ENCODE results near the gene OR2D2. TPM values are rescaled to one million over a fixed set of nuclear protein-coding genes. Genes with fewer than 3 reads are reported as not detected.
"Not testable (repeated sequence)": the region's sequence is repeated elsewhere in the genome, so short reads cannot be mapped to it uniquely, and the experiment has no call there.

Gene OR2D2
- total and polyA plus RNA-seq, 2 experiments from 2014 or later, result 0.24 TPM

DNA sequence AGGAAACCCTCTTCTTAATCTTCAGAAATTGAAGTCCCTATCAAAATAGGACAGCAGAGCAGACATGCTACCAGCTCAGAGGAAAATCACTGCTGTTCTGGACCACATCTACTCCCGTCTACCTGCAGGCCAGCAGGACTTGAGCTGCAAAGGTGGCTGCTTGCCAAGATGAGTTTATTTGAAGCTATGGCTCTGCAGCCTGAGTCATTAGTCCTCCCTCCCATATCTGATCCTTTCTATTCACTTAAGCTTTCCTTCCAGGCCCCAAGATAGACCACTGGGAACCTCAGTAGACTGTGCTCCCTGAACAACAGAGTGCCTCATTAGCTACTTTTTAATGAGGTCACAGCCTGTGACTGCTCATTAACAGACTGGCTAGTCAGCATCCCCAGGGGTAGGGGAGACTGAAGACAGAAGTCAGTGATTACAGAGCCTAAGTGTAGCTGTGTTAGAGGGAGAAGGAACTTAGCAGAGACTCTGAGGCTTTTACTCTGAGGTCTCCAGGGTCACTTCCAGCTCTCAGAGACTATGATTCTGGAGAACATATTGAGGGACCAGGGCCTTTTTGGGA, 36.2 kb downstream of the OR2D2 start (continued):
- TF ChIP-seq, protein P1, sequence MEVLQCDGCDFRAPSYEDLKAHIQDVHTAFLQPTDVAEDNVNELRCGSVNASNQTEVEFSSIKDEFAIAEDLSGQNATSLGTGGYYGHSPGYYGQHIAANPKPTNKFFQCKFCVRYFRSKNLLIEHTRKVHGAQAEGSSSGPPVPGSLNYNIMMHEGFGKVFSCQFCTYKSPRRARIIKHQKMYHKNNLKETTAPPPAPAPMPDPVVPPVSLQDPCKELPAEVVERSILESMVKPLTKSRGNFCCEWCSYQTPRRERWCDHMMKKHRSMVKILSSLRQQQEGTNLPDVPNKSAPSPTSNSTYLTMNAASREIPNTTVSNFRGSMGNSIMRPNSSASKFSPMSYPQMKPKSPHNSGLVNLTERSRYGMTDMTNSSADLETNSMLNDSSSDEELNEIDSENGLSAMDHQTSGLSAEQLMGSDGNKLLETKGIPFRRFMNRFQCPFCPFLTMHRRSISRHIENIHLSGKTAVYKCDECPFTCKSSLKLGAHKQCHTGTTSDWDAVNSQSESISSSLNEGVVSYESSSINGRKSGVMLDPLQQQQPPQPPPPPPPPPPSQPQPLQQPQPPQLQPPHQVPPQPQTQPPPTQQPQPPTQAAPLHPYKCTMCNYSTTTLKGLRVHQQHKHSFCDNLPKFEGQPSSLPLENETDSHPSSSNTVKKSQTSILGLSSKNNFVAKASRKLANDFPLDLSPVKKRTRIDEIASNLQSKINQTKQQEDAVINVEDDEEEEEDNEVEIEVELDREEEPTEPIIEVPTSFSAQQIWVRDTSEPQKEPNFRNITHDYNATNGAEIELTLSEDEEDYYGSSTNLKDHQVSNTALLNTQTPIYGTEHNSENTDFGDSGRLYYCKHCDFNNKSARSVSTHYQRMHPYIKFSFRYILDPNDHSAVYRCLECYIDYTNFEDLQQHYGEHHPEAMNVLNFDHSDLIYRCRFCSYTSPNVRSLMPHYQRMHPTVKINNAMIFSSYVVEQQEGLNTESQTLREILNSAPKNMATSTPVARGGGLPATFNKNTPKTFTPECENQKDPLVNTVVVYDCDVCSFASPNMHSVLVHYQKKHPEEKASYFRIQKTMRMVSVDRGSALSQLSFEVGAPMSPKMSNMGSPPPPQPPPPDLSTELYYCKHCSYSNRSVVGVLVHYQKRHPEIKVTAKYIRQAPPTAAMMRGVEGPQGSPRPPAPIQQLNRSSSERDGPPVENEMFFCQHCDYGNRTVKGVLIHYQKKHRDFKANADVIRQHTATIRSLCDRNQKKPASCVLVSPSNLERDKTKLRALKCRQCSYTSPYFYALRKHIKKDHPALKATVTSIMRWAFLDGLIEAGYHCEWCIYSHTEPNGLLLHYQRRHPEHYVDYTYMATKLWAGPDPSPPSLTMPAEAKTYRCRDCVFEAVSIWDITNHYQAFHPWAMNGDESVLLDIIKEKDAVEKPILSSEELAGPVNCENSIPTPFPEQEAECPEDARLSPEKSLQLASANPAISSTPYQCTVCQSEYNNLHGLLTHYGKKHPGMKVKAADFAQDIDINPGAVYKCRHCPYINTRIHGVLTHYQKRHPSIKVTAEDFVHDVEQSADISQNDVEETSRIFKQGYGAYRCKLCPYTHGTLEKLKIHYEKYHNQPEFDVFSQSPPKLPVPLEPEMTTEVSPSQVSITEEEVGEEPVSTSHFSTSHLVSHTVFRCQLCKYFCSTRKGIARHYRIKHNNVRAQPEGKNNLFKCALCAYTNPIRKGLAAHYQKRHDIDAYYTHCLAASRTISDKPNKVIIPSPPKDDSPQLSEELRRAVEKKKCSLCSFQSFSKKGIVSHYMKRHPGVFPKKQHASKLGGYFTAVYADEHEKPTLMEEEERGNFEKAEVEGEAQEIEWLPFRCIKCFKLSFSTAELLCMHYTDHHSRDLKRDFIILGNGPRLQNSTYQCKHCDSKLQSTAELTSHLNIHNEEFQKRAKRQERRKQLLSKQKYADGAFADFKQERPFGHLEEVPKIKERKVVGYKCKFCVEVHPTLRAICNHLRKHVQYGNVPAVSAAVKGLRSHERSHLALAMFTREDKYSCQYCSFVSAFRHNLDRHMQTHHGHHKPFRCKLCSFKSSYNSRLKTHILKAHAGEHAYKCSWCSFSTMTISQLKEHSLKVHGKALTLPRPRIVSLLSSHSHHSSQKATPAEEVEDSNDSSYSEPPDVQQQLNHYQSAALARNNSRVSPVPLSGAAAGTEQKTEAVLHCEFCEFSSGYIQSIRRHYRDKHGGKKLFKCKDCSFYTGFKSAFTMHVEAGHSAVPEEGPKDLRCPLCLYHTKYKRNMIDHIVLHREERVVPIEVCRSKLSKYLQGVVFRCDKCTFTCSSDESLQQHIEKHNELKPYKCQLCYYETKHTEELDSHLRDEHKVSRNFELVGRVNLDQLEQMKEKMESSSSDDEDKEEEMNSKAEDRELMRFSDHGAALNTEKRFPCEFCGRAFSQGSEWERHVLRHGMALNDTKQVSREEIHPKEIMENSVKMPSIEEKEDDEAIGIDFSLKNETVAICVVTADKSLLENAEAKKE (CRISPR knock-in tag; IDR thresholded peaks at IDR 0.05), result no peak
- TF ChIP-seq ZNF331 (CRISPR knock-in tag; IDR thresholded peaks at IDR 0.05; ENCODE audit: low read depth) (no peak), CREB1 (CRISPR knock-in tag; IDR thresholded peaks at IDR 0.05; ENCODE audit: low read depth) (no peak), EZH2phosphoT487 (IDR thresholded peaks at IDR 0.05; ENCODE audit: unreplicated experiment) (no peak)

DNA sequence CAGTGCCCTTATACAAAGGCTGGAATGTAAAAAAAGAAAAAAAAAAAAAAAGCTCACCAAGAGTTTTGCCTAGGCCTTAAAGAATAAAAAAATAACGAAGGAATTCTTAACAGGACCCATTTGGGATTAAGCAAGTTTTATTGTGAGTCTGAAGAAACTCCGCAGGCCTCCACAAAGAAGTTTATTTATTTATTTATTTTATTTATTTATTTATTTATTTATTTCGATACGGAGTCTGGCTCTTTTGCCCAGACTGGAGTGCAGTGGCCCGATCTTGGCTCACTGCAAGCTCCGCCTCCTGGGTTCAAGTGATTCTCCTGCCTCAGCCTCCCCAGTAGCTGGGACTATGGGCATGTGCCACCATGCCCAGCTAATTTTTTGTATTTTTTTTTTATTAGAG, 37.5 kb downstream of the OR2D2 start:
- not testable (repeated sequence) for H3K27ac ChIP-seq (ENCODE audit: low read depth); ATAC-seq; H3K4me1 ChIP-seq (ENCODE audit: insufficient read depth); H3K27me3 ChIP-seq (ENCODE audit: insufficient read depth); H3F3A ChIP-seq (replicated peaks; ENCODE audit: low read depth); H3K36me3 ChIP-seq (ENCODE audit: insufficient read depth); DNase-seq (ENCODE audit: low spot score); H3K4me1 Mint-ChIP-seq; H4K20me1 ChIP-seq (replicated peaks; ENCODE audit: insufficient read depth); H3K27me3 Mint-ChIP-seq (ENCODE audit: insufficient read depth, low read depth, poor library complexity); H3K4me3 Mint-ChIP-seq; H3K4me2 ChIP-seq; H3K4me3 ChIP-seq; H3K79me2 ChIP-seq (replicated peaks; ENCODE audit: insufficient read depth); H3K27ac Mint-ChIP-seq; H2AFZ ChIP-seq
- Mint-ChIP-seq H3K36me3 (ENCODE audit: low read depth) (peaks cover 21% of the 10 kb centered on the region), H3K9me3 (peaks cover 29% of the 10 kb centered on the region)
- H3K9me2 ChIP-seq (ENCODE audit: insufficient read depth), result peaks cover 12% of the 10 kb centered on the region

DNA sequence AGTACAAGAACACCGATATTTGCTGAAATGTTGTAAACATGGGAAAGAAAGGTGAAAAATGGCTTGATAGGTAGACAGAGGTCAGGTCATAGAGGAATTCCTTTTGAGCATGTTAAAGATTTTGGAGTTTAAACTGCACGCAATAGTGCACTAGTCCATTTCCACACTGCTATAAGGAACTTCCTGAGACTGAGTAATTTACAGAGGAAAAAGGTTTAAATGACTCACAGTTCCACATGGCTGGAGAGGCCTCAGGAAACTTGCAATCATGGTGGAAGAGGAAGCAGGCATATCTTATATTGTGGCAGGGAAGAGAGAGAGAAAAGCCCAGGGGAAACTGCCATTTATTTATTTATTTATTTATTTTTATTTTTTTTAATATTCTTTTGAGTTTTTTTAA, 41.8 kb downstream of the OR2D2 start:
- Mint-ChIP-seq H3K4me1 (peaks cover 8% of the 10 kb centered on the region), H3K27me3 (ENCODE audit: insufficient read depth, low read depth, poor library complexity) (peaks cover 1% of the 10 kb centered on the region), H3K9me3 (peaks cover 25% of the 10 kb centered on the region), H3K27ac (no peak overlapping the region), H3K4me3 (no peak overlapping the region), H3K36me3 (ENCODE audit: low read depth) (peaks cover 18% of the 10 kb centered on the region)
- no peak overlapping the region for H3K27ac ChIP-seq (ENCODE audit: low read depth)
- no peak overlapping the region for H3K4me2 ChIP-seq
- no peak for ATAC-seq
- DNase-seq (ENCODE audit: low spot score), result no peak
- no peak overlapping the region for H3K4me3 ChIP-seq
- no peaks in the 10 kb centered on the region for H3K36me3 ChIP-seq (ENCODE audit: insufficient read depth)
- peaks cover 27% of the 10 kb centered on the region; the same call in 1 of the 2 replicates for H3K9me2 ChIP-seq (ENCODE audit: insufficient read depth)
- no peaks in the 10 kb centered on the region for H3K27me3 ChIP-seq (ENCODE audit: insufficient read depth)
- H3K4me1 ChIP-seq (ENCODE audit: insufficient read depth), result peaks cover 7% of the 10 kb centered on the region; the same call in 1 of the 2 replicates
- H4K20me1 ChIP-seq (replicated peaks; ENCODE audit: insufficient read depth), result no peaks in the 10 kb centered on the region
- H3K79me2 ChIP-seq (replicated peaks; ENCODE audit: insufficient read depth), result no peaks in the 10 kb centered on the region
- H2AFZ ChIP-seq, result no peak overlapping the region
- no peaks in the 10 kb centered on the region for H3F3A ChIP-seq (replicated peaks; ENCODE audit: low read depth)
- TF ChIP-seq EZH2phosphoT487 (IDR thresholded peaks at IDR 0.05; ENCODE audit: unreplicated experiment), result no peak
- TF ChIP-seq, protein P2, sequence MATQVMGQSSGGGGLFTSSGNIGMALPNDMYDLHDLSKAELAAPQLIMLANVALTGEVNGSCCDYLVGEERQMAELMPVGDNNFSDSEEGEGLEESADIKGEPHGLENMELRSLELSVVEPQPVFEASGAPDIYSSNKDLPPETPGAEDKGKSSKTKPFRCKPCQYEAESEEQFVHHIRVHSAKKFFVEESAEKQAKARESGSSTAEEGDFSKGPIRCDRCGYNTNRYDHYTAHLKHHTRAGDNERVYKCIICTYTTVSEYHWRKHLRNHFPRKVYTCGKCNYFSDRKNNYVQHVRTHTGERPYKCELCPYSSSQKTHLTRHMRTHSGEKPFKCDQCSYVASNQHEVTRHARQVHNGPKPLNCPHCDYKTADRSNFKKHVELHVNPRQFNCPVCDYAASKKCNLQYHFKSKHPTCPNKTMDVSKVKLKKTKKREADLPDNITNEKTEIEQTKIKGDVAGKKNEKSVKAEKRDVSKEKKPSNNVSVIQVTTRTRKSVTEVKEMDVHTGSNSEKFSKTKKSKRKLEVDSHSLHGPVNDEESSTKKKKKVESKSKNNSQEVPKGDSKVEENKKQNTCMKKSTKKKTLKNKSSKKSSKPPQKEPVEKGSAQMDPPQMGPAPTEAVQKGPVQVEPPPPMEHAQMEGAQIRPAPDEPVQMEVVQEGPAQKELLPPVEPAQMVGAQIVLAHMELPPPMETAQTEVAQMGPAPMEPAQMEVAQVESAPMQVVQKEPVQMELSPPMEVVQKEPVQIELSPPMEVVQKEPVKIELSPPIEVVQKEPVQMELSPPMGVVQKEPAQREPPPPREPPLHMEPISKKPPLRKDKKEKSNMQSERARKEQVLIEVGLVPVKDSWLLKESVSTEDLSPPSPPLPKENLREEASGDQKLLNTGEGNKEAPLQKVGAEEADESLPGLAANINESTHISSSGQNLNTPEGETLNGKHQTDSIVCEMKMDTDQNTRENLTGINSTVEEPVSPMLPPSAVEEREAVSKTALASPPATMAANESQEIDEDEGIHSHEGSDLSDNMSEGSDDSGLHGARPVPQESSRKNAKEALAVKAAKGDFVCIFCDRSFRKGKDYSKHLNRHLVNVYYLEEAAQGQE (IDR thresholded peaks at IDR 0.05; ENCODE audit: unreplicated experiment), result no peak
- no peak for TF ChIP-seq ZNF114 (CRISPR knock-in tag; IDR thresholded peaks at IDR 0.05)
- no peak for TF ChIP-seq EZH2 (IDR thresholded peaks at IDR 0.05; ENCODE audit: low read depth, unreplicated experiment)
- TF ChIP-seq CREB1 (CRISPR knock-in tag; IDR thresholded peaks at IDR 0.05; ENCODE audit: low read depth), result no peak
- no peak for TF ChIP-seq NANOG (IDR thresholded peaks at IDR 0.05; ENCODE audit: borderline replicate concordance)
